Measurements from ENCODE around the gene SCP2.

- TF ChIP-seq, protein P1, sequence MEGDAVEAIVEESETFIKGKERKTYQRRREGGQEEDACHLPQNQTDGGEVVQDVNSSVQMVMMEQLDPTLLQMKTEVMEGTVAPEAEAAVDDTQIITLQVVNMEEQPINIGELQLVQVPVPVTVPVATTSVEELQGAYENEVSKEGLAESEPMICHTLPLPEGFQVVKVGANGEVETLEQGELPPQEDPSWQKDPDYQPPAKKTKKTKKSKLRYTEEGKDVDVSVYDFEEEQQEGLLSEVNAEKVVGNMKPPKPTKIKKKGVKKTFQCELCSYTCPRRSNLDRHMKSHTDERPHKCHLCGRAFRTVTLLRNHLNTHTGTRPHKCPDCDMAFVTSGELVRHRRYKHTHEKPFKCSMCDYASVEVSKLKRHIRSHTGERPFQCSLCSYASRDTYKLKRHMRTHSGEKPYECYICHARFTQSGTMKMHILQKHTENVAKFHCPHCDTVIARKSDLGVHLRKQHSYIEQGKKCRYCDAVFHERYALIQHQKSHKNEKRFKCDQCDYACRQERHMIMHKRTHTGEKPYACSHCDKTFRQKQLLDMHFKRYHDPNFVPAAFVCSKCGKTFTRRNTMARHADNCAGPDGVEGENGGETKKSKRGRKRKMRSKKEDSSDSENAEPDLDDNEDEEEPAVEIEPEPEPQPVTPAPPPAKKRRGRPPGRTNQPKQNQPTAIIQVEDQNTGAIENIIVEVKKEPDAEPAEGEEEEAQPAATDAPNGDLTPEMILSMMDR (IDR thresholded peaks at IDR 0.05; ENCODE audit: borderline replicate concordance, extremely low read depth, low read length, poor library complexity, severe bottlenecking): no peak
- no peak for TF ChIP-seq EZH2 (IDR thresholded peaks at IDR 0.05; ENCODE audit: borderline replicate concordance, low read depth, low read length, severe bottlenecking)
Observed at GRCh38 chr1:53093451-53093754, 166.3 kb downstream of the SCP2 start.

Measured in DND-41 (cell line).